Upper lobe of right lung (tissue), 1 donor: Measurements from ENCODE around the gene GABARAP. TPM values are rescaled to one million over a fixed set of nuclear protein-coding genes. Genes with fewer than 3 reads are reported as not detected.
A peak's percentile ranks its signal among the peaks of the same experiment; 100 is the strongest.

Experiments
- ATAC-seq: fragments of 200-7000 bp; cut with Tn5 transposase; one replicate; pipeline ENCODE4 v1.9.1; 2020; ENCODE audit warnings: mild to moderate bottlenecking, moderate library complexity
- DNase-seq: peaks from one replicate; pipeline ENCODE4 v3.0.0-alpha.2; 2020
- H3K27ac ChIP-seq: fragments of 200-600 bp; one replicate; pipeline ENCODE4 v1.8.0; 2022
- H3K27me3 ChIP-seq: fragments of 200-600 bp; one replicate; pipeline ENCODE4 v1.8.0; 2022; ENCODE audit warnings: mild to moderate bottlenecking
- H3K36me3 ChIP-seq: fragments of 200-600 bp; one replicate; pipeline ENCODE4 v1.8.0; 2022
- H3K4me1 ChIP-seq: fragments of 200-600 bp; one replicate; pipeline ENCODE4 v1.8.0; 2022
- H3K4me3 ChIP-seq: fragments of 200-600 bp; one replicate; pipeline ENCODE4 v1.8.0; 2022; ENCODE audit warnings: mild to moderate bottlenecking
- H3K9me3 ChIP-seq: fragments of 200-600 bp; one replicate; pipeline ENCODE4 v1.8.0; 2022
- intact Hi-C: fragments of 100-400 bp; cut with DNase I; formaldehyde crosslinking; loops from one replicate; pipeline ENCODE4 v1.11.0; 2022
- total RNA-seq: library from RNA; stranded (reverse); fragmentation: NEBNext Ultra II Directional; extraction: Animal tissue kit (Norgen Biotek cat#: 25700); gene quantifications from one replicate; pipeline ENCODE4 v1.2.1, GENCODE V29; 2021
- TF ChIP-seq, protein P1 (sequence below): fragments of 200-600 bp; IDR thresholded peaks from one replicate; pipeline ENCODE4 v1.8.0; 2022; ENCODE audit warnings: antibody characterized with exemption
- donor health status: DM: no; HTN: yes; CAD: no; lungs with severe emphysema.

Gene GABARAP
- total RNA-seq, 1 donor from 2014 or later = 547 TPM

DNA sequence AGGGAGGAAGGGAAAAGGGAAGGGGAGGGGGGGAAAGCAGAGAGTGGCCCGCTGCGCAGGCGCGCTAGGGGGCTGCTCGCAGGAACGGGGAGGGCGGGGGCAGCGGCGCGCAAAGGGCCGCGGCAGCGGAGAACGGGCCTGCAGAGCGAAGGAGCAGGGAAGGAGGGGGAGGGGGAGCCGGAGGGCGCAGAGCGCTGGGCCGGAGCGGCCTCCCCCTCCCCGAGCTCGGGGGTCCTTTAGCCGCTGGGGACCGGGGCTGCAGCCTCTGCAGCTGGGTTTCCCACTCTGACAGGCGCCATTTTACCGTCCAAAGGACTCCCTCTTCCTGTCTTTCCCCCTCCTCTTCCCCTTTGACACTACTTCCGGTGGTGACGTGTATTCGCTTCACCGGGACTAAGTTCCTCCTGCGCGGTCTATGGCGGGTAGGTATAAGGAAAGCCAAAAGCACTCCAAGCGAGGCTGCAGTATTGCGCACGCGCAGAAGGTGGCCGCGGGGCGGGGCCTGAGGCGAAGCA lies 9.5 kb upstream of the GABARAP start, which contains the start of gene CTDNEP1:
Gene CTDNEP1, minus strand, starts transcription at position 74 of the 515 bp plus-strand sequence. CDS start 438 bp downstream, outside the sequence.
- H3K4me3 ChIP-seq = peak within 1 kb of the TSS; percentile 91
- DNase-seq = peak; percentile 92
- peak; percentile 92 for ATAC-seq
- H3K9me3 ChIP-seq = no peaks in the 10 kb centered on the region
- no peaks in the 10 kb centered on the region for H3K27me3 ChIP-seq
- peak within 1 kb of the TSS; percentile 99 for H3K27ac ChIP-seq
- peaks cover 32% of the 10 kb centered on the region for H3K36me3 ChIP-seq
- TF ChIP-seq, protein P1, sequence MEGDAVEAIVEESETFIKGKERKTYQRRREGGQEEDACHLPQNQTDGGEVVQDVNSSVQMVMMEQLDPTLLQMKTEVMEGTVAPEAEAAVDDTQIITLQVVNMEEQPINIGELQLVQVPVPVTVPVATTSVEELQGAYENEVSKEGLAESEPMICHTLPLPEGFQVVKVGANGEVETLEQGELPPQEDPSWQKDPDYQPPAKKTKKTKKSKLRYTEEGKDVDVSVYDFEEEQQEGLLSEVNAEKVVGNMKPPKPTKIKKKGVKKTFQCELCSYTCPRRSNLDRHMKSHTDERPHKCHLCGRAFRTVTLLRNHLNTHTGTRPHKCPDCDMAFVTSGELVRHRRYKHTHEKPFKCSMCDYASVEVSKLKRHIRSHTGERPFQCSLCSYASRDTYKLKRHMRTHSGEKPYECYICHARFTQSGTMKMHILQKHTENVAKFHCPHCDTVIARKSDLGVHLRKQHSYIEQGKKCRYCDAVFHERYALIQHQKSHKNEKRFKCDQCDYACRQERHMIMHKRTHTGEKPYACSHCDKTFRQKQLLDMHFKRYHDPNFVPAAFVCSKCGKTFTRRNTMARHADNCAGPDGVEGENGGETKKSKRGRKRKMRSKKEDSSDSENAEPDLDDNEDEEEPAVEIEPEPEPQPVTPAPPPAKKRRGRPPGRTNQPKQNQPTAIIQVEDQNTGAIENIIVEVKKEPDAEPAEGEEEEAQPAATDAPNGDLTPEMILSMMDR = no peak
- intact Hi-C loops = no loop called here
- H3K4me1 ChIP-seq = peaks cover 32% of the 10 kb centered on the region

DNA sequence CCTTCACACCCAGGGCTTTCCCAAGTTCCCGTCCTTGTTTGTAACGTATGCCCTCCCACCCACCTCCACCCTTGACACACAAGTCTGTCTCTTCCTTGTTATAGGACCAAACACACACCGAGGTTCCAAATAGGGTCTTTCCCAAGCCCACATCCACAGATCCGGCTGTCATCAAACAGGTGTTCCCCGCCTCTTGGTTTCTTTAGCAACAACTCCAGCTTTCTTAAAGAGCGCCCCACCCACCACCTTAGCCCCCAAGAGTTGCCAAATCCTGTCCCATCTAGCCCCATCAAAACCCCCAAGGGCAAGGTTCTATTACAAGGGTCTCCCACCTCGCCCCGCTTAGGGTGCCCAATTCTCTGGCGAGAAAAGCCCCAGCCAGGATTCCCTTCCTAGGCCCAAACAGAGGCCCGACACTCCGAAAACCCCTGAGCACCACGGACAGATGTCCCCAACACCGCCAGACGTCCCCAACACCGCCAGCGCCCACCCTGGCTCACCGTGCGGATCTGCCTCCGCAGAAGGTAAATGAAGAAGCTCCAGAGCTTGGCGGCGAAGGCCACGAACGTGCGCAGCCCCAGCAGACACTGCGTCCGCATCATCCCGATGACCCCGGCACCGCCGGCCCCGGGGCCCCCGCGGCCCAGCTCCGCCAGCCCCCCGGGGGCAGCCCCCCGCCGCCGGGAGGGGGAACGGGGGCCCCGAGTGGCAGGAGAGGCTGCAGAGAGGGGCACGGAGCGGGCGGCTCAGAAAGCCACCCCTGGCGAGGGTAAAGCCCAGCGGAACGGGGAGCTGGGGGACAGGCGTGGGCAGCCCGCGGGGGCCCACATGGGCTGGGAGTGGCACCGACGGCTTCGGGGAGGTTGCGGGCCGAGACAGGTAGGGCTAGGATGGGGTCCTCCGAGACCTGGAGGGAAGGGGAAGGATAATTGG lies 8.7 kb upstream of the GABARAP start:
- ATAC-seq (no peak), DNase-seq (no peak)
- intact Hi-C loops = no loop called here
- peak overlapping the region; percentile 91 for H3K4me3 ChIP-seq
- peaks cover 32% of the 10 kb centered on the region for H3K36me3 ChIP-seq
- peak overlapping the region; percentile 99 for H3K27ac ChIP-seq
- no peaks in the 10 kb centered on the region for H3K9me3 ChIP-seq
- TF ChIP-seq, protein P1 = no peak
- peaks cover 32% of the 10 kb centered on the region for H3K4me1 ChIP-seq
- H3K27me3 ChIP-seq = no peaks in the 10 kb centered on the region

DNA sequence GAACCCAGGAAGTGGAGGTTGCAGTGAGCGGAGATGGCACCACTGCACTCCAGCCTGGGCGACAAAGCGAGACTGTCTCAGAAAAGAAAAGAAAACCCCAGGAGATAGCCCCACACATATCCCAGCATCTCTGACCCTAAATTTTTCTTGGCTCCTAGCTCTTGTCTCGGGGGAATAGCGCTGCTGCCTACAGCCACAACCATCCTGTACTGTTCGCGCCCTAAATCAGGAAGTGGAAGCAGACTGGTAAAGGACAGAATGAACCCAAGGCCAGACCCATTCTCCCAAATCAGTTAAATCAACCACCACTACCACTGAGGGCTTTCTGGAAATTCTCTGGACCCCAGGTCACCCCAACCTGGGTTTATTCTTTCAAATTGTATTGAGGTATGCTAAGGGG lies 7.6 kb upstream of the GABARAP start:
- no peak for ATAC-seq
- TF ChIP-seq, protein P1 = no peak
- intact Hi-C loops = no loop called here
- Histone ChIP-seq H3K36me3 (peaks cover 32% of the 10 kb centered on the region), H3K27me3 (no peaks in the 10 kb centered on the region), H3K27ac (peak overlapping the region; percentile 99), H3K9me3 (no peaks in the 10 kb centered on the region), H3K4me1 (peaks cover 32% of the 10 kb centered on the region), H3K4me3 (peak overlapping the region; percentile 91)
- DNase-seq = no peak

DNA sequence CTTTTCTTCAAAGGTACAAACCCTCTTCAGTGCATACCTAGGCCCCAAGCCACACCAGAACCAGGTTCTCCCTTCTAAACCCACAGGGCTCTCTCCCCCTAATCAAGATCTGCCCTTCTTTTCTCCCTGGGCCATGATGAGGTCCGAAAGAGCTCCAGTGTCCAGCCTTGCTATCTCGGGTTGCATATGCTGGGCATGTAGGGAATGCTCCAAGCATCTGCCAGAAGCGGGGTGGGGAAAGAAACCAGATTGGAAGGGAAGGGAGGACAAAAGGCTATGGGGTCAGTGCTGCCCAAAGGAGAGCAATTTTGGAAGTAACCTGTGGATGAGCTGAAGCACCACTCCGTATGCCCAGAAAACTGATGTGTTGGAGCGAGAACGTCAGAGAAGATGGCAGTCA lies 7.0 kb upstream of the GABARAP start:
- H3K36me3 ChIP-seq = peaks cover 32% of the 10 kb centered on the region
- no peaks in the 10 kb centered on the region for H3K9me3 ChIP-seq
- ATAC-seq = no peak
- no peaks in the 10 kb centered on the region for H3K27me3 ChIP-seq
- no peak for DNase-seq
- no peak overlapping the region for H3K4me3 ChIP-seq
- peaks cover 32% of the 10 kb centered on the region for H3K4me1 ChIP-seq
- H3K27ac ChIP-seq = no peak overlapping the region
- TF ChIP-seq, protein P1 = no peak
- intact Hi-C loops = no loop called here

DNA sequence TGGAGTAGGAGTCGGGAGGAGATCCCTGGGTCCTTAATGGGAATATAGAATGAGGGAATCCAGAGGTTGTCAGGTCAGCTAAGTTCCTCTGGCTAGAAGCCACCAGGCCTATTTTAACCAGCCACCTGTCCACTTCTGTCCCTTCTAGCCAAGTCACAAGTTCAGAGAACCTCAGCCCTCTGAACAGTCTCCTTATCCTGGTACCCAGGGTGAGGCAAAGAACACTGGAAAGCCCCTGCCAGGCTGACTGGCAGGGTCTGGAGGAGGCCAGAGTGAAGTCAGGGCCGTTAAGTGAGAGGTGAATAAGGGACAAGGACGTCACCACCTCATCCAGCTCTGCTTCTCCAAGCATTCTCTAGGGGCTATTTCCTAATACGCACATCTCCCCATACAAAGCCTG lies 6.5 kb upstream of the GABARAP start:
- H3K4me3 ChIP-seq = no peak overlapping the region
- DNase-seq (no peak), ATAC-seq (no peak)
- peaks cover 33% of the 10 kb centered on the region for H3K36me3 ChIP-seq
- TF ChIP-seq, protein P1 = no peak
- H3K4me1 ChIP-seq = peaks cover 33% of the 10 kb centered on the region
- H3K27me3 ChIP-seq = no peaks in the 10 kb centered on the region
- H3K9me3 ChIP-seq = no peaks in the 10 kb centered on the region
- H3K27ac ChIP-seq = no peak overlapping the region
- intact Hi-C loops = no loop called here
